OCI-LY7 (cell line): ENCODE data around the gene KCNK13.

Experiments
- EZH2phosphoT487 ChIP-seq: fragments of 200-600 bp; sonication (generic); IDR thresholded peaks from 2 replicates; pipeline ENCODE4 v1.6.1; 2018; ENCODE audit warnings: low read depth, borderline replicate concordance, mild to moderate bottlenecking, mixed run types, antibody characterized with exemption, low read length, moderate library complexity, mixed read lengths
- TF ChIP-seq, protein P1 (sequence below): fragments of 200-600 bp; sonication (generic); conservative IDR thresholded peaks from 2 replicates; pipeline ENCODE4 v1.5.1; 2014; ENCODE audit warnings: mild to moderate bottlenecking, antibody characterized with exemption, low read length, moderate library complexity, mixed read lengths

DNA sequence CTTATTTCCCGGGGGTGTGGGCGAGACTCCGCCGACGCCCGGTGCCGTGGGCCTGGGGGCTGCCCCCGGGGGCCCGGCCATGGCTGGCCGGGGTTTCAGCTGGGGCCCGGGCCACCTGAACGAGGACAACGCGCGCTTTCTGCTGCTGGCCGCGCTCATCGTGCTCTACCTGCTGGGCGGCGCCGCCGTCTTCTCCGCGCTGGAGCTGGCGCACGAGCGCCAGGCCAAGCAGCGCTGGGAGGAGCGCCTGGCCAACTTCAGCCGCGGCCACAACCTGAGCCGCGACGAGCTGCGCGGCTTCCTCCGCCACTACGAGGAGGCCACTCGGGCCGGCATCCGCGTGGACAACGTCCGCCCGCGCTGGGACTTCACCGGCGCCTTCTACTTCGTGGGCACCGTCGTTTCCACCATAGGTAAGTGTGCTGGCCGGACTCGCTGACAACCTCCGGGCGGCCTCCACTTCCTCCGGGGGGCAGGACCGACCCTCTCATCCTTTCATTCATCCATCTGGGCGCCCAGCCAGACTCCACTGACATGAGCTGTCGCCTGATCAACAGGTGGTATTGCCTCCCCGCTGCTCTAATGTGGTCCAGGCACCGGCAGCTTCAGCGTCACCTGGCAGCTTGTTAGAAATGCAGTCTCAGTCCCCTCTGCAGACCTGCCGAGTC lies 467 bp downstream of the KCNK13 start:
- TF ChIP-seq, protein P1, sequence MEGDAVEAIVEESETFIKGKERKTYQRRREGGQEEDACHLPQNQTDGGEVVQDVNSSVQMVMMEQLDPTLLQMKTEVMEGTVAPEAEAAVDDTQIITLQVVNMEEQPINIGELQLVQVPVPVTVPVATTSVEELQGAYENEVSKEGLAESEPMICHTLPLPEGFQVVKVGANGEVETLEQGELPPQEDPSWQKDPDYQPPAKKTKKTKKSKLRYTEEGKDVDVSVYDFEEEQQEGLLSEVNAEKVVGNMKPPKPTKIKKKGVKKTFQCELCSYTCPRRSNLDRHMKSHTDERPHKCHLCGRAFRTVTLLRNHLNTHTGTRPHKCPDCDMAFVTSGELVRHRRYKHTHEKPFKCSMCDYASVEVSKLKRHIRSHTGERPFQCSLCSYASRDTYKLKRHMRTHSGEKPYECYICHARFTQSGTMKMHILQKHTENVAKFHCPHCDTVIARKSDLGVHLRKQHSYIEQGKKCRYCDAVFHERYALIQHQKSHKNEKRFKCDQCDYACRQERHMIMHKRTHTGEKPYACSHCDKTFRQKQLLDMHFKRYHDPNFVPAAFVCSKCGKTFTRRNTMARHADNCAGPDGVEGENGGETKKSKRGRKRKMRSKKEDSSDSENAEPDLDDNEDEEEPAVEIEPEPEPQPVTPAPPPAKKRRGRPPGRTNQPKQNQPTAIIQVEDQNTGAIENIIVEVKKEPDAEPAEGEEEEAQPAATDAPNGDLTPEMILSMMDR, result no peak
- no peak for TF ChIP-seq EZH2phosphoT487
